ENCODE measurements around the gene COMP. TPM values are rescaled to one million over a fixed set of nuclear protein-coding genes. Genes with fewer than 3 reads are reported as not detected.

COMP gene
- total and polyA plus RNA-seq, 10 of the 15 experiments (the other 5 are each of a cell fraction or from before 2014, with no cell fraction given), result 0.17 TPM; not detected in 9

DNA sequence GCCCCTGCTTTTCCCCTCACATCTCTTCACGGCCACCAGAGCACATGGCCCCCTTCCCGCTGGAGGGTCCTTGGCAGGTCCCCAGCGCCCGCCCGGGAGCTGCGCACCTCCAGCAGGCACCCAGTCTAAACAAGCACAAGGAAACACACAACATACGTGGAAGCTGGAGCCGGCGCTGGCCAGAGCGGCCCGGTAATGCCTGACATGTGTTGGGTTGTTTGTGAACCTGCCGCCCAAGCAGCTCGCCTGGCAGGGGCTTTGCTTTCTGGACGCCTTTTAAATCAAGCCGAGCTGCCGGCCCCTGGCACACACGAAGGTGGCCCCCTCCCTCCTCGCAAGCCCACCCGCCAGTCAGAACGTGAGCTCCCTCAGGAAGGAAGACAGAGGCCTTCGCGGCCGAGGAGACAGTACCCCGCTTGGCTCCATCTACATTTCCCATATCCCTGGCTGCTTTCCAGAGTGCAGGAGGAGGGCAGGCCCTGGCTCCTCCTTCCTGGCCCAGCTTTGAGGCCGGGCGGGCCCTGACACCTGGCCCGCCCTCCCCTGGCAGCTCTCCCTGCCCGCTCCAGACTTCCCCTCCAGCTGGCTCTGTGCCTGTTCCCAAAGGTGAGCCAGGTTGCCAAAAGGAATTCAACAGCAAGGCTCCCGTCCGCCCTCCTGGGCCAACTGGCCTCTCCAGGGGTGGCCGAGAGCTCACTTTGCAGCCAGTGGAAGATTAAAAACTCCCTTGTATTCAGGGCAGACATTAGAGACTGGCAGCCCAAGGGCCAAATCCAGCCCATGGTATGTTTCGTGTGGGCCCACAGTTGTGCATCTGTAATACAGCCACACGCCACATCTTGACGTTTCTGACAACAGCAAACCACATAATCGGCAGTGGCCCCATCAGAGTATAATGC is 28.7 kb downstream of the COMP start:
- BruUV-seq (replicated peaks), result no TSS peak
- WGBS (ENCODE audit: insufficient coverage, insufficient replicate concordance, low lambda C conversion rate, missing lambda C conversion rate), result 79% methylated on average over 29 of the region's 35 CpGs
- in situ Hi-C loops (cut with MboI), result no loop called here
- no peak overlapping the region for H2AFZ ChIP-seq (ENCODE audit: control insufficient read depth, low read depth, low read length)
- SMC1A ChIA-PET (ENCODE audit: uncharacterized antibody, unreplicated experiment), result interaction anchor here (0.5 kb wide), 1 partner anchor 301 kb away, joined by 3 read pairs; no protein-coding TSS in a partner anchor
- H3K27me3 ChIP-seq (replicated peaks in 1 of 2; ENCODE audit: control insufficient read depth in 2 of 2, insufficient read depth in 2 of 2, low read length in 1 of 2), result no peaks in the 10 kb centered on the region
- H3K79me2 ChIP-seq (ENCODE audit: control insufficient read depth, insufficient read depth, low read length), result no peaks in the 10 kb centered on the region
- H3K9me3 ChIP-seq (replicated peaks; ENCODE audit: control insufficient read depth, insufficient read depth, low read length), result no peaks in the 10 kb centered on the region
- no peak overlapping the region for H3K9ac ChIP-seq (ENCODE audit: control insufficient read depth, insufficient read depth, low read length)
- H3K4me3 ChIP-seq, result no peak overlapping the region
- FAIRE-seq (no peak), DNase-seq (ENCODE audit: low read depth, low spot score) (no peak), ATAC-seq (no peak)
- RAD21 ChIA-PET (ENCODE audit: unreplicated experiment), result no interaction called here
- H3K36me3 ChIP-seq (ENCODE audit: control insufficient read depth in 2 of 2, insufficient read depth in 2 of 2, low read length in 1 of 2), result no peaks in the 10 kb centered on the region
- intact Hi-C loops (cut with micrococcal nuclease; ENCODE audit: unreplicated experiment), result no loop called here
- H3K4me2 ChIP-seq (ENCODE audit: control insufficient read depth, insufficient read depth), result no peak overlapping the region
- H4K20me1 ChIP-seq (ENCODE audit: control insufficient read depth, insufficient read depth), result no peaks in the 10 kb centered on the region
- POLR2A ChIA-PET, result no interaction called here
- H3K4me1 ChIP-seq (ENCODE audit: control insufficient read depth, insufficient read depth, low read length), result peaks cover 6% of the 10 kb centered on the region
- no peak overlapping the region for H3K27ac ChIP-seq (ENCODE audit: control insufficient read depth, insufficient read depth)
- CTCF ChIA-PET, result no interaction called here
- no peak for TF ChIP-seq ASH2L (IDR thresholded peaks at IDR 0.05; ENCODE audit: borderline replicate concordance, low read depth)
- no peak for TF ChIP-seq SUPT20H (IDR thresholded peaks at IDR 0.05; ENCODE audit: borderline replicate concordance, control insufficient read depth, low read depth, low read length)
- TF ChIP-seq ZNF274 (IDR thresholded peaks at IDR 0.05; ENCODE audit: insufficient read depth, insufficient read length), result no peak
- TF ChIP-seq RELA (IDR thresholded peaks at IDR 0.05; ENCODE audit: borderline replicate concordance, partially characterized antibody), result no peak
- no peak for TF ChIP-seq NFXL1 (IDR thresholded peaks at IDR 0.05; ENCODE audit: borderline replicate concordance)
- no peak for TF ChIP-seq SIN3A (IDR thresholded peaks at IDR 0.05; ENCODE audit: low read depth, low read length)
- TF ChIP-seq CEBPB (IDR thresholded peaks at IDR 0.05; ENCODE audit: borderline replicate concordance in 1 of 2, low read depth in 2 of 2, low read length in 2 of 2), result no peak
- TF ChIP-seq ZBTB40 (IDR thresholded peaks at IDR 0.05; ENCODE audit: borderline replicate concordance), result no peak
- no peak for TF ChIP-seq BRCA1 (IDR thresholded peaks at IDR 0.05; ENCODE audit: low read depth, low read length)
- no peak for TF ChIP-seq ETV6 (conservative IDR thresholded peaks at IDR 0.05 in 1 of 2, IDR thresholded peaks at IDR 0.05 in 1 of 2; ENCODE audit: borderline replicate concordance in 1 of 2, low read depth in 1 of 2)
- no peak for TF ChIP-seq MYC (IDR thresholded peaks at IDR 0.05; ENCODE audit: insufficient read depth, insufficient read length, insufficient replicate concordance, low read length, severe bottlenecking)
- TF ChIP-seq, protein P1, sequence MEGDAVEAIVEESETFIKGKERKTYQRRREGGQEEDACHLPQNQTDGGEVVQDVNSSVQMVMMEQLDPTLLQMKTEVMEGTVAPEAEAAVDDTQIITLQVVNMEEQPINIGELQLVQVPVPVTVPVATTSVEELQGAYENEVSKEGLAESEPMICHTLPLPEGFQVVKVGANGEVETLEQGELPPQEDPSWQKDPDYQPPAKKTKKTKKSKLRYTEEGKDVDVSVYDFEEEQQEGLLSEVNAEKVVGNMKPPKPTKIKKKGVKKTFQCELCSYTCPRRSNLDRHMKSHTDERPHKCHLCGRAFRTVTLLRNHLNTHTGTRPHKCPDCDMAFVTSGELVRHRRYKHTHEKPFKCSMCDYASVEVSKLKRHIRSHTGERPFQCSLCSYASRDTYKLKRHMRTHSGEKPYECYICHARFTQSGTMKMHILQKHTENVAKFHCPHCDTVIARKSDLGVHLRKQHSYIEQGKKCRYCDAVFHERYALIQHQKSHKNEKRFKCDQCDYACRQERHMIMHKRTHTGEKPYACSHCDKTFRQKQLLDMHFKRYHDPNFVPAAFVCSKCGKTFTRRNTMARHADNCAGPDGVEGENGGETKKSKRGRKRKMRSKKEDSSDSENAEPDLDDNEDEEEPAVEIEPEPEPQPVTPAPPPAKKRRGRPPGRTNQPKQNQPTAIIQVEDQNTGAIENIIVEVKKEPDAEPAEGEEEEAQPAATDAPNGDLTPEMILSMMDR (IDR thresholded peaks at IDR 0.05 in 2 of 3, conservative IDR thresholded peaks at IDR 0.05 in 1 of 3; ENCODE audit: control insufficient read depth in 2 of 3, extremely low read depth in 1 of 3, insufficient read depth in 1 of 3, low read depth in 3 of 3, low read length in 3 of 3), result no peak
- TF ChIP-seq IKZF2 (IDR thresholded peaks at IDR 0.05), result no peak

All from GM12878 (cell line).